SIG-M5 (cell line): ENCODE measurements around the gene LIG1.

Experiments
- DNase-seq: peaks from one replicate; lab custom pipeline; 2025; lab: John Stamatoyannopoulos, UW

The LIG1 gene

GRCh38 chr19:48181505-48181904 is 11.4 kb upstream of the LIG1 start:
- no peak for DNase-seq

- DNase-seq, result no peak
Measured at GRCh38 chr19:48176226-48176625, 6.1 kb upstream of the LIG1 start.

- DNase-seq, result no peak
Measured at GRCh38 chr19:48175578-48175977, 5.4 kb upstream of the LIG1 start.

GRCh38 chr19:48174445-48175030 is 4.4 kb upstream of the LIG1 start:
- no peak for DNase-seq

- DNase-seq, result no peak
Measured at GRCh38 chr19:48171710-48172109, 1.6 kb upstream of the LIG1 start.

GRCh38 chr19:48170817-48171347 is 738 bp upstream of the LIG1 start:
- DNase-seq, result no peak

- no peak for DNase-seq
Measured at GRCh38 chr19:48169578-48169938, 586 bp downstream of the LIG1 start.

- DNase-seq, result no peak
Measured at GRCh38 chr19:48168689-48169088, 1.5 kb downstream of the LIG1 start.

GRCh38 chr19:48158210-48158790 is 11.8 kb downstream of the LIG1 start:
- DNase-seq, result no peak

GRCh38 chr19:48154003-48154402 is 16.1 kb downstream of the LIG1 start:
- no peak for DNase-seq

GRCh38 chr19:48152551-48152950 is 17.6 kb downstream of the LIG1 start:
- no peak for DNase-seq

GRCh38 chr19:48149430-48149829 is 20.7 kb downstream of the LIG1 start:
- no peak for DNase-seq

GRCh38 chr19:48148576-48148975 is 21.6 kb downstream of the LIG1 start:
- DNase-seq, result no peak

- no peak for DNase-seq
Measured at GRCh38 chr19:48147597-48148175, 22.5 kb downstream of the LIG1 start.

GRCh38 chr19:48139053-48139452 is 31.1 kb downstream of the LIG1 start:
- no peak for DNase-seq

GRCh38 chr19:48137411-48137810 is 32.7 kb downstream of the LIG1 start:
- no peak for DNase-seq

- DNase-seq, result no peak
Measured at GRCh38 chr19:48136547-48136946, 33.6 kb downstream of the LIG1 start.

- no peak for DNase-seq
Measured at GRCh38 chr19:48135411-48135810, 34.7 kb downstream of the LIG1 start.

- DNase-seq, result no peak
Measured at GRCh38 chr19:48133094-48133493, 37.0 kb downstream of the LIG1 start.

- no peak for DNase-seq
Measured at GRCh38 chr19:48127561-48127960, 42.6 kb downstream of the LIG1 start.

GRCh38 chr19:48123907-48124651 is 46.1 kb downstream of the LIG1 start:
- no peak for DNase-seq

GRCh38 chr19:48122421-48122820 is 47.7 kb downstream of the LIG1 start:
- DNase-seq, result no peak

GRCh38 chr19:48121909-48122371 is 48.2 kb downstream of the LIG1 start:
- DNase-seq, result no peak
